CD4-positive, alpha-beta memory T cell (primary cell): ENCODE data around the gene UQCRC2. TPM values are rescaled to one million over a fixed set of nuclear protein-coding genes. Genes with fewer than 3 reads are reported as not detected.
A peak's percentile ranks its signal among the peaks of the same experiment; 100 is the strongest.

Source experiments
- CTCF ChIA-PET: fragments of 350-600 bp; sonication (Branson Sonifier 250); formaldehyde crosslinking; loops from one replicate; lab custom pipeline; 2021; ENCODE audit warnings: inconsistent platforms; ENCODE audit not compliant: partially characterized antibody; lab: Charles Lee
- POLR2A ChIA-PET: fragments of 350-600 bp; sonication (Branson Sonifier 250); formaldehyde crosslinking; loops from one replicate; lab custom pipeline; 2021; ENCODE audit not compliant: partially characterized antibody; lab: Charles Lee
- DNase-seq, 5 donors: peaks; one replicate each; pipeline versions ENCODE4 v3.0.0 to v3.0.0-alpha.2; 2020 to 2022; ENCODE audit warnings: mixed read lengths in 1 of 5
- H3K27ac ChIP-seq: one replicate; pipeline ENCODE4 v1.7.0; 2013; ENCODE audit warnings: low read depth, low read length
- H3K27me3 ChIP-seq: 2 replicates; pipeline ENCODE4 v1.7.0; 2013; ENCODE audit warnings: mild to moderate bottlenecking, low read length, moderate library complexity; ENCODE audit not compliant: insufficient read depth
- H3K36me3 ChIP-seq: 2 replicates; pipeline ENCODE4 v1.7.0; 2013; ENCODE audit warnings: mild to moderate bottlenecking, low read length, moderate library complexity; ENCODE audit not compliant: insufficient read depth
- H3K4me1 ChIP-seq: 2 replicates; pipeline ENCODE4 v1.7.0; 2013; ENCODE audit warnings: mild to moderate bottlenecking, low read length, moderate library complexity; ENCODE audit not compliant: insufficient read depth
- H3K4me3 ChIP-seq, 2 donors: one replicate each; pipeline ENCODE4 v1.7.0; 2013; ENCODE audit warnings: low read length in 2 of 2, mild to moderate bottlenecking in 1 of 2
- H3K9me3 ChIP-seq, 2 donors: one replicate each; pipeline ENCODE4 v1.7.0; 2013; ENCODE audit warnings: low read length in 2 of 2, control low read depth in 1 of 2; ENCODE audit not compliant: control insufficient read depth in 1 of 2
- H3K27ac Mint-ChIP-seq, 7 donors: one replicate each; pipeline ENCODE4 v1.8.0; 2020 to 2021; ENCODE audit warnings: mixed read lengths in 7 of 7, mild to moderate bottlenecking in 6 of 7, inconsistent platforms in 3 of 7, moderate library complexity in 3 of 7
- H3K27me3 Mint-ChIP-seq, 2 donors: one replicate each; pipeline ENCODE4 v1.8.0; 2020 to 2021; ENCODE audit warnings: mixed read lengths in 2 of 2
- H3K36me3 Mint-ChIP-seq, 2 donors: one replicate each; pipeline ENCODE4 v1.8.0; 2020 to 2021; ENCODE audit warnings: mixed read lengths in 2 of 2, inconsistent platforms in 1 of 2, mild to moderate bottlenecking in 1 of 2
- H3K4me1 Mint-ChIP-seq, 4 donors: one replicate each; pipeline ENCODE4 v1.8.0; 2020 to 2021; ENCODE audit warnings: mixed read lengths in 4 of 4, mild to moderate bottlenecking in 1 of 4
- H3K4me3 Mint-ChIP-seq, 8 donors: one replicate each; pipeline ENCODE4 v1.8.0; 2020 to 2021; ENCODE audit warnings: mixed read lengths in 8 of 8, mild to moderate bottlenecking in 7 of 8, moderate library complexity in 6 of 8, inconsistent platforms in 3 of 8
- H3K9me3 Mint-ChIP-seq, 8 donors: one replicate each; pipeline ENCODE4 v1.8.0; 2020 to 2021; ENCODE audit warnings: mixed read lengths in 8 of 8, mild to moderate bottlenecking in 5 of 8, inconsistent platforms in 3 of 8, moderate library complexity in 1 of 8
- intact Hi-C: fragments of 100-400 bp; cut with micrococcal nuclease; formaldehyde crosslinking; loops from one replicate; pipeline ENCODE4 v1.15.1; 2023
- polyA plus RNA-seq, 2 donors: library from polyadenylated mRNA; unstranded; fragments of 300-500 nt; fragmentation: Illumina TruSeq; gene quantifications; one replicate each; pipeline ENCODE4 v1.2.3, GENCODE V29; 2021
- total RNA-seq, 2 experiments: library from RNA; stranded (reverse); gene quantifications; one replicate each; pipeline ENCODE4 v1.2.3, GENCODE V29; 2021

The UQCRC2 gene
- total and polyA plus RNA-seq, 4 experiments from 2014 or later = 156 to 258 (median 173) TPM

DNA sequence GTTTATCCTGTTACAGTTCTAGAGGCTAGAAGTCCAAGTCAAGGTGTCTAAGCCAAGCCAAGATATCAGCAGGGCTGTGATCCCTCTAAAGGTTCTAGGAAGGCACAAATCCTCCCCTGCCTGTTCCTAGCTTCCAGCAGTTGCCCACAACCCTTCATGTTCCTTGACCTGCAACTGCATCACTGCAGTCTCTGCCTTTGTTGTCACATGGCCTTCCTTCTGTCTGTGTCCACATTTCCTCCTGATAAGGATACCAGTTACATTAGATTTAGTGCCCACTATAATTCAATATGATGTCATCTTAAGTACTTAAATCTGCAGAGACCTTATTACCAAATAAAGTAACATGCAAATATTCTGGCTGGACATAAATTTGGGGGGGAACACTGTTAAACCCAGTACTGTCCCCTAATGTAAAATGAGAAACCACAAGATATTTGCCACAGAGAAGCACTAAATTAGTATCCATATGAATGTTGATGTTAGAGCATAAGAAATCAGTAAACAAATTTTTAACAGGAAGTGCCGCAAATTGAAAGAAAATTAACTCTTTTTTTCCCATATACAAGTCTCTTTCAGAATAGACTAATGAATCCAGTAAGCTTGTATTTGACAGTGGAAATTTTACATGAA, 4.7 kb downstream of the UQCRC2 start:
- CTCF ChIA-PET = interaction anchor here (0.6 to 0.7 kb wide), 2 partner anchors 120 to 231 kb away, joined by 3 read pairs; no protein-coding TSS in a partner anchor

DNA sequence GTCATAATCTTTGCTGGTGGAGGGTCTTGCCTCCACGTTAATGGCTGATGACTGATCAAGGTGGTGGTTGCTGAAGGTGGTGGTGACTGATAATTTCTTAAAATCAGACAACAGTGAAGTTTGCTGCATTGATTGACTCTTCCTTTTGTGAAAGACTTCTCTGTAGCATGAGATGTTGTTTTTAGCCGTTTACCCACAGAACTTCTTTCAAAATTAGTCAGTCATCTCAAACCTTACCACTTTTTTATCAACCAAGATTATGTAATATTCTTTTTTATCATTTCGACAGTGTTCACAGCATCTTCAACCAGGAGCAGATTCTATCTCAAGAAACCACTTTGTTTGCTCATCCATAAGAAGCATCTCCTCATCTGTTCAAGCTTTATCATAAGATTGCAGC, 5.9 kb downstream of the UQCRC2 start:
- Histone ChIP-seq H3K9me3 (no peaks in the 10 kb centered on the region), H3K27me3 (no peaks in the 10 kb centered on the region), H3K36me3 (peaks cover 56% of the 10 kb centered on the region), H3K4me3 (no peak overlapping the region), H3K4me1 (peaks cover 24% of the 10 kb centered on the region), H3K27ac (no peak overlapping the region)
- Mint-ChIP-seq H3K36me3 (peaks cover 41 to 70% of the 10 kb centered on the region in 2 donors), H3K9me3 (no peaks in the 10 kb centered on the region), H3K27ac (peak overlapping the region in 4 of 7 donors; percentile 12 to 44 (median 22)), H3K27me3 (no peaks in the 10 kb centered on the region), H3K4me1 (peaks cover 21 to 47% (median 30%) of the 10 kb centered on the region in 4 donors), H3K4me3 (peak overlapping the region in 1 of 8 donors; percentile 17)
- intact Hi-C loops = no loop called here
- no peak for DNase-seq
- POLR2A ChIA-PET = no interaction called here
- CTCF ChIA-PET = no interaction called here

More for the DNA sequence above, 4.7 kb downstream of the UQCRC2 start:
- peak overlapping the region in 2 of 8 donors; percentile 22 to 76 for H3K4me3 Mint-ChIP-seq
- intact Hi-C loops = no loop called here
- no peaks in the 10 kb centered on the region for H3K9me3 Mint-ChIP-seq
- H3K27me3 Mint-ChIP-seq = no peaks in the 10 kb centered on the region
- no peaks in the 10 kb centered on the region for H3K27me3 ChIP-seq
- DNase-seq = no peak
- peaks cover 40 to 77% of the 10 kb centered on the region in 2 donors for H3K36me3 Mint-ChIP-seq
- POLR2A ChIA-PET = no interaction called here
- H3K9me3 ChIP-seq = no peaks in the 10 kb centered on the region
- H3K36me3 ChIP-seq = peaks cover 49% of the 10 kb centered on the region
- peaks cover 29% of the 10 kb centered on the region for H3K4me1 ChIP-seq
- H3K4me3 ChIP-seq = no peak overlapping the region
- H3K27ac Mint-ChIP-seq = peak overlapping the region in 6 of 7 donors; percentile 11 to 82 (median 64)
- peaks cover 25 to 59% (median 38%) of the 10 kb centered on the region in 4 donors for H3K4me1 Mint-ChIP-seq
- no peak overlapping the region for H3K27ac ChIP-seq

DNA sequence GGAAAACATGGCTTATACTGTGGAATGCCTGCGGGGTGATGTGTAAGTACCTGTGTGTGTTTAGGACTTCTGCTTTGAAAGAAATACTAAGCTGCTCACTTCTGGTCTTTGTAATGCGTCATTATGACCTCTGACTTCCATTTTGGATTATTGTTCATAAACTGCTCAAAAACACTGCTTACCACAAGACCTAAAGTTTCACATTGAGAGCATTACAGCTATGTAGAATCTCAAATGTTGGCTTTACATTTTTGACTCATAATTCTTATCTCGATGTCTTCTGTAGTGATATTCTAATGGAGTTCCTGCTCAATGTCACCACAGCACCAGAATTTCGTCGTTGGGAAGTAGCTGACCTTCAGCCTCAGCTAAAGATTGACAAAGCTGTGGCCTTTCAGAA, 9.3 kb downstream of the UQCRC2 start:
- H3K9me3 ChIP-seq = no peaks in the 10 kb centered on the region
- H3K27me3 ChIP-seq = no peaks in the 10 kb centered on the region
- Mint-ChIP-seq H3K27me3 (no peaks in the 10 kb centered on the region), H3K9me3 (no peaks in the 10 kb centered on the region), H3K36me3 (peaks cover 60 to 84% of the 10 kb centered on the region in 2 donors), H3K4me3 (no peak overlapping the region), H3K27ac (peak overlapping the region in 1 of 7 donors; percentile 17), H3K4me1 (peaks cover 10 to 17% (median 12%) of the 10 kb centered on the region in 4 donors)
- no peak overlapping the region for H3K4me3 ChIP-seq
- intact Hi-C loops = no loop called here
- POLR2A ChIA-PET = interaction anchor here (1.3 to 3.7 kb wide), 2 partner anchors 9 to 226 kb away, joined by 3 to 14 read pairs; partner anchors contain the start of gene UQCRC2
- peaks cover 6% of the 10 kb centered on the region for H3K4me1 ChIP-seq
- H3K27ac ChIP-seq = no peak overlapping the region
- no peak for DNase-seq
- CTCF ChIA-PET = interaction anchor here (1.3 kb wide), 1 partner anchor 10 kb away, joined by 4 read pairs; no protein-coding TSS in a partner anchor
- H3K36me3 ChIP-seq = peaks cover 84% of the 10 kb centered on the region

DNA sequence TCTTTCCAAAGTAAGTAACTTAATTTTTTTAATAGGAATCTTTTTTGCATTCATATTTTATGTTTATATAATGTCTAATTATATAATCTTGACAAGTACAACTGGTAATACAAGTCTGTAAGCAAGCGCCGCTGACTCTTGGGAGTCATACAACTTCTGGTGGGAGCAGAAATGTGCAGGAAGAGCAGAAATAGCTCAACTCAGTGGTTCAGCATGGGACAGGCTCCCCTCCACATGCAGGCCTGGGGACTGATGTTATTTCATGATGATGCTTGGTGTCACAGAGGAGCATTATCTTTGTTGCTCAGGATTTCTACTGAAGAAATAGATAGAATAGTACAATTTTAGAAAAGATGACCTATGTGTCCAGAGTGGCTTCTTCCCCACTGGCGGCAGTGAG, 10.7 kb downstream of the UQCRC2 start:
- no peak for DNase-seq
- peaks cover 53 to 86% of the 10 kb centered on the region in 2 donors for H3K36me3 Mint-ChIP-seq
- H3K4me1 ChIP-seq = no peaks in the 10 kb centered on the region
- H3K36me3 ChIP-seq = peaks cover 84% of the 10 kb centered on the region
- H3K4me1 Mint-ChIP-seq = peaks cover 3 to 9% (median 5%) of the 10 kb centered on the region in 4 donors
- no peak overlapping the region for H3K27ac Mint-ChIP-seq
- no peak overlapping the region for H3K4me3 ChIP-seq
- POLR2A ChIA-PET = interaction anchor here (3.7 kb wide), 1 partner anchor 11 kb away, joined by 14 read pairs; the partner anchor contains the start of gene UQCRC2
- CTCF ChIA-PET = no interaction called here
- H3K4me3 Mint-ChIP-seq = no peak overlapping the region
- intact Hi-C loops = no loop called here
- H3K27me3 ChIP-seq = no peaks in the 10 kb centered on the region
- no peaks in the 10 kb centered on the region for H3K9me3 Mint-ChIP-seq
- H3K27ac ChIP-seq = no peak overlapping the region
- no peaks in the 10 kb centered on the region for H3K9me3 ChIP-seq
- no peaks in the 10 kb centered on the region for H3K27me3 Mint-ChIP-seq

- peaks cover 3 to 6% (median 5%) of the 10 kb centered on the region in 4 donors for H3K4me1 Mint-ChIP-seq
- no peak for DNase-seq
- ChIA-PET POLR2A (interaction anchor here (3.7 kb wide), 1 partner anchor 11 kb away, joined by 14 read pairs; the partner anchor contains the start of gene UQCRC2), CTCF (interaction anchor here (1.0 kb wide), 1 partner anchor 34 kb away, joined by 4 read pairs; no protein-coding TSS in a partner anchor)
- H3K36me3 Mint-ChIP-seq = peaks cover 49 to 83% of the 10 kb centered on the region in 2 donors
- H3K36me3 ChIP-seq = peaks cover 83% of the 10 kb centered on the region
- intact Hi-C loops = no loop called here
- H3K27me3 ChIP-seq = no peaks in the 10 kb centered on the region
- no peak overlapping the region for H3K4me3 ChIP-seq
- H3K27me3 Mint-ChIP-seq = no peaks in the 10 kb centered on the region
- no peak overlapping the region for H3K27ac ChIP-seq
- H3K9me3 Mint-ChIP-seq = no peaks in the 10 kb centered on the region
- H3K4me1 ChIP-seq = no peaks in the 10 kb centered on the region
- peak overlapping the region in 1 of 8 donors; percentile 46 for H3K4me3 Mint-ChIP-seq
- H3K9me3 ChIP-seq = no peaks in the 10 kb centered on the region
- H3K27ac Mint-ChIP-seq = no peak overlapping the region
These were observed 11.2 kb downstream of the UQCRC2 start for GRCh38 chr16:21964353-21964752.

DNA sequence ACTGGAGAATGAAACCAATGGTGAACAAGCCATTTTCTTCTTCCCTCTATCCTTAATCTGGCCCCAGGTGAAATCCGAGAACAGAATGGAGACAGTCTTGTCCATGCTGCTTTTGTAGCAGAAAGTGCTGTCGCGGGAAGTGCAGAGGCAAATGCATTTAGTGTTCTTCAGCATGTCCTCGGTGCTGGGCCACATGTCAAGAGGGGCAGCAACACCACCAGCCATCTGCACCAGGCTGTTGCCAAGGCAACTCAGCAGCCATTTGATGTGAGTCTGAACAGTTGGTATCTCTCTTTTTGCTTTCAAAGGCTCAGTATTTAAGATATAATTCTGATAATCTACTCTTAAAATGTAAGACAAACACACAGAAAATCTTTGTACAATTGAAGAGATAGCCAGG, 18.7 kb downstream of the UQCRC2 start:
- Mint-ChIP-seq H3K36me3 (peaks cover 21 to 53% of the 10 kb centered on the region in 2 donors), H3K27me3 (no peaks in the 10 kb centered on the region), H3K27ac (peak overlapping the region in 2 of 7 donors; percentile 18 to 42), H3K9me3 (no peaks in the 10 kb centered on the region), H3K4me1 (peaks cover 0 to 1% (median 0%) of the 10 kb centered on the region in 4 donors), H3K4me3 (no peak overlapping the region)
- Histone ChIP-seq H3K27me3 (no peaks in the 10 kb centered on the region), H3K27ac (no peak overlapping the region), H3K4me1 (no peaks in the 10 kb centered on the region), H3K4me3 (no peak overlapping the region), H3K9me3 (no peaks in the 10 kb centered on the region), H3K36me3 (peaks cover 91% of the 10 kb centered on the region)
- DNase-seq = no peak
- CTCF ChIA-PET = no interaction called here
- intact Hi-C loops = no loop called here
- POLR2A ChIA-PET = no interaction called here

DNA sequence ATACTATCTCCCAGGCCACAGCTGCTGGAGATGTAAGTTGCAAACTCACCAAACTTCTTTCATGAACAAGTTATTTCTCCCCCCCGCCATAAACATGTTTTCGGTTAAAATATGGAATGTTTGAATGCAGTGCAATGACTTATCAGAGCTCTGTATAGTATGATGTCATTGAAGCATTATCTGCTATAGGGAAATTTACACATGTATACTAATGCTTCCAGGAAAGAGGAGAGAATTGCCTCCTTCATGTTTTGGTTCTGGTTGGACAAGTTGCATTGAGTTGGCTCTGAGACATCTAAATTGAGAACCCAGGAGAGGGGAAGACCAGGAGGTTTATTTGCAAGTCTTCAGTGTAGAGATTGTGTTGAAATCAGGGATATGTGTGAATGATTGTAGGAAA, 20.8 kb downstream of the UQCRC2 start:
- ChIA-PET CTCF (interaction anchor here (0.5 to 1.6 kb wide), 2 partner anchors 104 to 125 kb away, joined by 3 read pairs; no protein-coding TSS in a partner anchor), POLR2A (no interaction called here)
- H3K4me3 Mint-ChIP-seq = no peak overlapping the region
- peaks cover 36 to 53% of the 10 kb centered on the region in 2 donors for H3K36me3 Mint-ChIP-seq
- no peak for DNase-seq
- no peaks in the 10 kb centered on the region for H3K4me1 ChIP-seq
- no peaks in the 10 kb centered on the region for H3K27me3 ChIP-seq
- intact Hi-C loops = no loop called here
- no peak overlapping the region for H3K27ac ChIP-seq
- no peaks in the 10 kb centered on the region for H3K9me3 ChIP-seq
- no peak overlapping the region for H3K27ac Mint-ChIP-seq
- no peaks in the 10 kb centered on the region for H3K27me3 Mint-ChIP-seq
- H3K4me3 ChIP-seq = no peak overlapping the region
- peaks cover 0 to 1% (median 0%) of the 10 kb centered on the region in 4 donors for H3K4me1 Mint-ChIP-seq
- peaks cover 91% of the 10 kb centered on the region for H3K36me3 ChIP-seq
- no peaks in the 10 kb centered on the region for H3K9me3 Mint-ChIP-seq
